ENCODE measurements around the gene EEFSEC. TPM values are rescaled to one million over a fixed set of nuclear protein-coding genes. Genes with fewer than 3 reads are reported as not detected.

Gene EEFSEC
- total RNA-seq, 1 donor from 2014 or later = 12.6 TPM

DNA sequence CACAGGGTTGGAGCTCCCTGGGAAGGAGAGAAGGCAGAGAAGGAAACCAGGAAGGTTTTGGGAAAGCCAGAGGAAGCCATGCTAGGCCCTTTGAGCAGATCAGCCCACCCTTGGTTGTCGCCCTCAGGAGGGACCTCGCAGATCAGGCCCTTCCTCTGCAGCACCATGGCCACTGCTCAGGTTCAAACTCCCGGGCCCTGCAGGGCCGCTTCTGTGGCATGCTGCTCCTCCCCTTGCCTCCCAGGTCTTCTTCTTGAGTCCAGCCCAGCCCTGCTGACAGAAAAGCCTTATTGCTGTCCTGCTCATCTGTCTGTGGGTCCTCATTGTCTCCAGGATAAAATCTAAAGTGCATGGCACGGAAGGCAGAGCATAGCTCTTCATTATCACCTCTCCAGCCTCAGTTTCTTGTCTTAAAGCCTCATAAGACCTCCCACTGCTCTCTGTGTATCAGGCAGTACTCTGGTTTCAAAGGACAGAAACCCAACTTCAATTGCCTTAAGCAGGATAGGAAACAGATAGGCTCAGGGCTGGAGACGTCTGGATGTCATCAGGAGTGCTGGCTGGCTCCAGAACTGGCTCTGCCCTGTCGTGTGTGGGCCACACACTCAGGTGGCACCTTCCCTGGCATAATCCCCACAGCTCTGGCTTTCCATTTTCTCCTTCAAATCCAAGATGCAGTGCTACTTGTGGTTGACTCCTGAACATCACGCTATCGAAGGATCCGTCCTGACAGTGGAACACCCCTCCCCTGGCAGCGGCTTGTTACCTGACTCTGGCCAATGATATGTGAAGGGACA is 118.5 kb downstream of the EEFSEC start:
- Histone ChIP-seq H3K27me3 (ENCODE audit: control insufficient read depth, insufficient read depth, low read length) (no peaks in the 10 kb centered on the region), H3K4me3 (ENCODE audit: low read depth, low read length) (no peak overlapping the region), H3K36me3 (ENCODE audit: control insufficient read depth, insufficient read depth, low read length) (no peaks in the 10 kb centered on the region)
- TF ChIP-seq, protein P1, sequence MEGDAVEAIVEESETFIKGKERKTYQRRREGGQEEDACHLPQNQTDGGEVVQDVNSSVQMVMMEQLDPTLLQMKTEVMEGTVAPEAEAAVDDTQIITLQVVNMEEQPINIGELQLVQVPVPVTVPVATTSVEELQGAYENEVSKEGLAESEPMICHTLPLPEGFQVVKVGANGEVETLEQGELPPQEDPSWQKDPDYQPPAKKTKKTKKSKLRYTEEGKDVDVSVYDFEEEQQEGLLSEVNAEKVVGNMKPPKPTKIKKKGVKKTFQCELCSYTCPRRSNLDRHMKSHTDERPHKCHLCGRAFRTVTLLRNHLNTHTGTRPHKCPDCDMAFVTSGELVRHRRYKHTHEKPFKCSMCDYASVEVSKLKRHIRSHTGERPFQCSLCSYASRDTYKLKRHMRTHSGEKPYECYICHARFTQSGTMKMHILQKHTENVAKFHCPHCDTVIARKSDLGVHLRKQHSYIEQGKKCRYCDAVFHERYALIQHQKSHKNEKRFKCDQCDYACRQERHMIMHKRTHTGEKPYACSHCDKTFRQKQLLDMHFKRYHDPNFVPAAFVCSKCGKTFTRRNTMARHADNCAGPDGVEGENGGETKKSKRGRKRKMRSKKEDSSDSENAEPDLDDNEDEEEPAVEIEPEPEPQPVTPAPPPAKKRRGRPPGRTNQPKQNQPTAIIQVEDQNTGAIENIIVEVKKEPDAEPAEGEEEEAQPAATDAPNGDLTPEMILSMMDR (IDR thresholded peaks at IDR 0.05; ENCODE audit: insufficient read depth, low read length, poor library complexity, severe bottlenecking) = no peak
- DNase-seq (ENCODE audit: low read depth) = no peak

DNA sequence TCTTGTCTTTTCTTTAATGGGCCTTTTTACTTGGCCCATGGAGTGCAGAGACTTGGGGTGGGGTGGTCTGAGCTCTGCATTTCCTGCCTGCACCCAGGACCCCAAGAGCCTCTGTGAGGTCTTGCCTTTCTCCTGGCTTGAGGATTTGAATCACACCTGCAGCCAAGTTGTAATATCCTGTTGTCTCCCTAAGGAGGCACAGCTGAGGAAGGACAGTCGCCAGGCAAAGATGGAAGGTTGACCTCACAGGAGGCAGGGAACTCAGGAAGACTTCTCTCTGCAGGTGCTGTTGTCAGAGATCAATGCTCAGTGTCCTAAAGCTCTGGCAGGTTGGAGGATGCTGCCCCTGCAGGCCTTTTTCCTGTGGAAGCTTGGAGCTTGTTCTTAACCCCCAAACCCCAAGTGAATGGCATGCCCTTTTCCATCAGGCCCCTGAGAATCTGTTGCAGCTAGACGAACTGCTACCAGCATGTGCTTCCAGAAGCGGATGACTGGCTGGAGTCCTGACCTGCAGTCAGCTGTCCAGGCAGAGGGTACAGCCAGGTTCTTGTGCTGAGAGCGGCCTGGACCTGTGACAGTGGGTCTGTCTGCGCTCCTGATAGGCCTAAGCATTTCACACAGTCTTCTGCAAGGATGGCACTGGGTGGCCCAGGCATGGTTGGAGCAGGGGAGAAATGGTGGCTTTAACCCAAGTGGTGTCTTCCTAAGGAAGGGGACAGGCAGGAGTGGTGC is 120.0 kb downstream of the EEFSEC start:
- Histone ChIP-seq H3K36me3 (ENCODE audit: control insufficient read depth, insufficient read depth, low read length) (no peaks in the 10 kb centered on the region), H3K27me3 (ENCODE audit: control insufficient read depth, insufficient read depth, low read length) (no peaks in the 10 kb centered on the region), H3K4me3 (ENCODE audit: low read depth, low read length) (no peak overlapping the region)
- TF ChIP-seq, protein P1 (IDR thresholded peaks at IDR 0.05; ENCODE audit: insufficient read depth, low read length, poor library complexity, severe bottlenecking) = no peak
- no peak for DNase-seq (ENCODE audit: low read depth)

DNA sequence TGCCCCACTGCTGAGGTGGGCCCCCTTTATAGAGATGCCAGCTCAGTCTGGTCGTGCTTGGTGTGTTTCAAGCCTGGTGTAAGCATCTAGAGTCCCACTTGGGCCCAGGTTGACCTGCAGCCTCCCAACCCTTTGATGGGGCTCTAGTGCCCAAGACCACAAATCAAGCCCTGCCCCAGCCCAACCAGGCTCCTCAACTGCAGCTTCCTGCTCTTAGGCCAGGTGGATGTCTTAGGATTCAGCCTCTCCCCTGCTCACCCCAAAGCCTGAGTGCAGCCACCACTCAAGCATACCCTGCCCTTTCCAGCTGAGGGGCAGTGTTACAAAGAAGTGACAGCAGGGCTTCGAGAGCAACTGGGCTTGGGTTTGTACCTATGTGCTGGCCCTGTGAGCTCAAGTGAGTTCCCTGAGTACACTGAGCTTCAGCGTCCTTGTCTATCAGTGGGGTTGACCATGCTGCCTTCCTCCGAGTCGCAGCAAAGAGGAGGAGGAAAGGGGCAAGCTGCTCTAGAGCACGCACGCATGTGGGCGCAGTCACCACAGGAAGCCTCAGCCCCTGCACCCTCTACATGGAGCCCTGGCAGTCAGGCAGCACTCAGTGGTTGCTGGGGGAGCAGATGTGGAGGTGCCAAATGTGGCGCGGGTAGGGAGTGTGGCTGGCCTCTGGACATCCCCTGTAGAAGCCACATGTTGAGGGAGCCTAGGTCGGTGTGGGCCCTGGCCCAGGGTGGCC is 120.7 kb downstream of the EEFSEC start:
- Histone ChIP-seq H3K4me3 (ENCODE audit: low read depth, low read length) (no peak overlapping the region), H3K36me3 (ENCODE audit: control insufficient read depth, insufficient read depth, low read length) (no peaks in the 10 kb centered on the region), H3K27me3 (ENCODE audit: control insufficient read depth, insufficient read depth, low read length) (no peaks in the 10 kb centered on the region)
- TF ChIP-seq, protein P1 (IDR thresholded peaks at IDR 0.05; ENCODE audit: insufficient read depth, low read length, poor library complexity, severe bottlenecking) = no peak
- no peak for DNase-seq (ENCODE audit: low read depth)

DNA sequence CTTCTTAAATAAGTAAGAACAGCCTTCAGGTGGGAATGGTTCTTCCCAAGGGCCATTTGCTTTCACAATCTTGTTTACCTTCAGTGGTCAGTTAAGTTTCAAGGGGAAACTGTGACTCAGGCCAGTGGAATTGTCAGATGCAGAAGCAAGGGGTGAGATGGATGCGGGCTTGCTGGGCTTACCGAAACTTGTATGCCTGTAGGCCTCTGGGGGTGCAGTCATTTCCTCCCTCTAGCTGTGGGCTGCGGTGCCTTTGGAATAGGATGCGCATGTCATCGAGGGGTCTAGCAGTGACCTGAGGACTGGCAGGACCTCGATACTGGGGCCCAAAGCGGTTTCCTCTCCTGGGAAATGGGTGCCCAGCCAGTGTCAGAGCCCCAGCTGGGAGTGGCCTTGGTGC is 121.6 kb downstream of the EEFSEC start:
- H3K4me3 ChIP-seq (ENCODE audit: low read depth, low read length) = no peak overlapping the region
- TF ChIP-seq, protein P1 (IDR thresholded peaks at IDR 0.05; ENCODE audit: insufficient read depth, low read length, poor library complexity, severe bottlenecking) = no peak
- H3K36me3 ChIP-seq (ENCODE audit: control insufficient read depth, insufficient read depth, low read length) = no peaks in the 10 kb centered on the region
- peak; percentile 85 for DNase-seq (ENCODE audit: low read depth)
- H3K27me3 ChIP-seq (ENCODE audit: control insufficient read depth, insufficient read depth, low read length) = no peaks in the 10 kb centered on the region

DNA sequence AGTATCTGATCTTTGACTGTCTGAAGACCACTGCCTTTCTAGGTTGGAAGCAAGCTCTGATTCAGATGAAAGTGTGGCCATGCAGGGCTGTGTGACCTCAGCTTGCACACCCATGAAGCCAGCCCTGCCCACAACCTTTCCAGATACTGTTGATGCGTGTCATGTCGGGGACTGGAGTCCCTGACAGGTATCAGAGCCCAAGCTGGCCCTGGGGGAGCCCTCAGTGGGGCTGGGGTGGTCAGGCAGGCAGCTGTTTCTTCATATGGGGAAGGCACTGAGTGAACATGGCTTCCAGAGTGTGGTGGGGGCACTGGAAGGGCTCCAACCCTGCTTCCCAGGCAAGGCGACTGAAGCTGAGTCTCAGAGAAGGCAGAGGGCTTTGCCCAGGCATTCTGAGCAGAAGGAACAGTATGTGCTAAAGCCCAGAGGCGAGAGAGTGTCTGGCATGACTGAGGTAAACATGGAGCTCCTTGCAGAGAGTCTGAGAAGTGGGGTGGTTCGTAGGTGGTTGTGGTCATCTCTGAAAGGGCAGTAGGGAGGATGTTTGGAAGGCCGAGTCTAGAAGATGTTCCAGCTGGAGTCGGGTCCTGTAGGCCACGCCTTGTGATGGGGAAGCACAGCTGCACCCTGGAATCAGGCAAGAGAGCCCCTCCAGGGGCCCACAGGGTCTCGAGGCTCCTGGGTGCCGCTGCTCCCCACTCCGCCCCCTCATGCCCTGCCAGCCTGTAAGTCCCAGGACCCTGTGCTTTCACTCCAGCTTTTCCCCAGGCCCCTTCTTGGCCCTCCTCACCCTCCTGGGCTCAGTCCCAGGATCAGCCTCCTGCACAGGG is 122.2 kb downstream of the EEFSEC start:
- TF ChIP-seq, protein P1 (IDR thresholded peaks at IDR 0.05; ENCODE audit: insufficient read depth, low read length, poor library complexity, severe bottlenecking) = no peak
- Histone ChIP-seq H3K27me3 (ENCODE audit: control insufficient read depth, insufficient read depth, low read length) (no peaks in the 10 kb centered on the region), H3K4me3 (ENCODE audit: low read depth, low read length) (no peak overlapping the region), H3K36me3 (ENCODE audit: control insufficient read depth, insufficient read depth, low read length) (no peaks in the 10 kb centered on the region)
- DNase-seq (ENCODE audit: low read depth) = no peak
